WTC11 (cell line): ENCODE measurements around the gene SOX6.

Source experiments
- SP1 ChIP-seq: sonication (generic); formaldehyde crosslinking; conservative IDR thresholded peaks from 2 replicates; pipeline ENCODE4 v1.8.1; 2022; ENCODE audit warnings: missing genetic modification reagents
- TF ChIP-seq, protein P1 (sequence below): sonication (generic); formaldehyde crosslinking; IDR thresholded peaks from 2 replicates; pipeline ENCODE4 v1.8.1; 2022; ENCODE audit warnings: missing genetic modification reagents, borderline replicate concordance

DNA sequence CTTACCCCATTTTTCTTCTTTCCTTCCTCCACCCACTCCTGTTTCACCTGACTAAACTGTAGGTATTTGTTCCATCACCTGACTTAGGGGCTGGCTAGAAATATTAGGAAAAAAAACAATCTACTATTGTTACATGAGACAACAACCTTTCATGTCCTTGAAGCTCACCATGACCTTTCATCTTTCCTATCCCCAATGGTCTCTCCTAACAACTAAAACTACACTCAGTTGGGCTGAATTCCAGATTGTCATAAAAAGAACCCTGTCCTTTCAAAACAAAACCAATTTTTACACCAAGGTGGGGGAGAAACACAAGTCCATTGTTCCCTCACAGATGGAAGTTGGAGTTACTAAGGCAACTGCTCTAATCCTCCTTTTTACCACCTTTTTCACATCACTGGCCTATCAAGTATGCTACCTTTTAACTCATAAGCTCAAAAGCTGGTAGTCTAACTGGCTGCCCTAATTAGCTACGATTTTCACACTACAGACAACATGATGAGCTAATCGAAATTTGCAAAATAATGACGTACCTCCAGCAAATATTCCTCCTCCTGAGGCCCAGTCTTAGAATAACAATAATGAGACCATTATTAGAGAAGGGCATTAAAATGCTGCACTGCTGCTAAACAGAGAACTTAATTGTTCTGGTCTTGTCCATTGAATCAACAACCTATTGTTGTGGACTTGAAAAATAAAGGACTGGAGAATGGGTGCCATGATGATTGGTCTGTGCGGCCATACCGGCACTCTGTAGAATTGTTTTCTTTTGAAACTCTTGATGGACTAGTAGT, 46.5 kb upstream of the SOX6 start:
- no peak for TF ChIP-seq SP1 (CRISPR knock-in tag)
- TF ChIP-seq, protein P1, sequence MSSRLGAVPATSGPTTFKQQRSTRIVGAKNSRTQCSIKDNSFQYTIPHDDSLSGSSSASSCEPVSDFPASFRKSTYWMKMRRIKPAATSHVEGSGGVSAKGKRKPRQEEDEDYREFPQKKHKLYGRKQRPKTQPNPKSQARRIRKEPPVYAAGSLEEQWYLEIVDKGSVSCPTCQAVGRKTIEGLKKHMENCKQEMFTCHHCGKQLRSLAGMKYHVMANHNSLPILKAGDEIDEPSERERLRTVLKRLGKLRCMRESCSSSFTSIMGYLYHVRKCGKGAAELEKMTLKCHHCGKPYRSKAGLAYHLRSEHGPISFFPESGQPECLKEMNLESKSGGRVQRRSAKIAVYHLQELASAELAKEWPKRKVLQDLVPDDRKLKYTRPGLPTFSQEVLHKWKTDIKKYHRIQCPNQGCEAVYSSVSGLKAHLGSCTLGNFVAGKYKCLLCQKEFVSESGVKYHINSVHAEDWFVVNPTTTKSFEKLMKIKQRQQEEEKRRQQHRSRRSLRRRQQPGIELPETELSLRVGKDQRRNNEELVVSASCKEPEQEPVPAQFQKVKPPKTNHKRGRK: no peak
